Measurements from ENCODE around the gene NEB.
"Not testable (repeated sequence)": the region's sequence is repeated elsewhere in the genome, so short reads cannot be mapped to it uniquely, and the experiment has no call there.

The NEB gene

DNA sequence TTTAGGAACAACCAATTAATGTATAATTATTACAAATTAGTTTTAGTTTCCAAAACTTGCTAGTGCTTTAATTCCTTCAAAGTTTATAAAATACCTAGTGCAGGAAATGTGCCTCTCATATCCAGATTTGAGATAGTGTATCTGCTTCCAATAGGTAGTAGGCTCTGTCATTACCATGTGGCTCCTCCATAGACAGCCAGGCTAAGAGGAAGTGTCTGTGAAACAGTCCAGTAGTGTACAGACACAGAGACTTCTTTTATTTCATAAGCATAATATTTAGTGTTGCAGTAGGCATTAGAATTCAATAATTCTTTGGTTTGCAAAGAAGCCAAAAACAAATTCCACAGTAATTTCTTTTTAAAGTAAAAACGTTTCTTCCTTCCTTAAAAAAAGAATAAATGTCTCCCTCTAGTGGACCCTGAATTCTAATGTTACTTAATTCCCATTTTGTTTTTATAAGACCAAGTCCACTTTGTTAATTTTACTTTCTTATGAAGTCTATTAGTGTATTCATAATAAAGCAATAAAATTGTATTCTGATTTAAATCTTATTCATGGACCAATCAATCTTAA lies 101.2 kb downstream of the NEB start:
- DNase-seq, result peak; percentile 49
- in situ Hi-C loops (cut with HindIII; ENCODE audit: low pct_ligation_motif_present, low pct_unique_long_range_greater_than_20kb, low sequenced_read_pairs), result no loop called here

DNA sequence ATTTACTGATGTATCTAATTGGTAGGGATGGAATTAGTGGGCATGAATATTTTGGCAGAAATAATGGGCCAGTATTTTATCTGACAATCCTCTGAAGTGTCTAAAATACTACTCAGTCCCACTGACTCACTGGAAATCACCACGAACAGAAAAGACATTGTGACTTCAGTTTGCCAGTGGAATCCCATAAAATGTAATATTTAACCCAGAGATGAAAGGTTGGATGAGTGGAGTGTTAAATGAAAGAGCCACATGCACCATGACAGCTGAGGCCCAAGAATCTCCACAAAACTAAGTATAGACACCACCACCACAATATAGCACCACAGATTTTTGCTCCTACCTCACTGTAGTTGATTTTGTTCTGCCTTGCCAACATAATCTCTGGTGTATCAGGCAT lies 103.9 kb downstream of the NEB start:
- DNase-seq, result peak; percentile 87
- in situ Hi-C loops (cut with HindIII; ENCODE audit: low pct_ligation_motif_present, low pct_unique_long_range_greater_than_20kb, low sequenced_read_pairs), result no loop called here

DNA sequence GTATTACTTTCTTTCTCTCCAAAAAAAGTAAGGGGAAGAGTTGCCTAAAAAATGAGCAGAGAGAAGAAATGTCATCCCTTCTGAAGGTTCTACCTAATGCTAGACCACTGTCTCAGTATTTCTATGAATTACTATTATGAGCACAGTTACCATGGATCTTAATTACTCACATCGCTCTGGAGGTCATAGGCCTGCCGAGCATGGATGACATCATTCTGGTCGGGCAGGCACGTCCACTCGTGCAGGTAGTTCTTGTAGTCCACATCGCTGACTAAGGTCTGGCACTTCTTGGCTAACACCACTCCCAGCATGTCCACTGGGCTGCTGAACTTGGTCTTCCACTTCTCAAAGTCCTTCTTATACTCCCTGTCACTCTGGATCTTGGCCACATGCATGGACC lies 106.9 kb downstream of the NEB start:
- DNase-seq, result no peak
- in situ Hi-C loops (cut with HindIII; ENCODE audit: low pct_ligation_motif_present, low pct_unique_long_range_greater_than_20kb, low sequenced_read_pairs), result no loop called here

DNA sequence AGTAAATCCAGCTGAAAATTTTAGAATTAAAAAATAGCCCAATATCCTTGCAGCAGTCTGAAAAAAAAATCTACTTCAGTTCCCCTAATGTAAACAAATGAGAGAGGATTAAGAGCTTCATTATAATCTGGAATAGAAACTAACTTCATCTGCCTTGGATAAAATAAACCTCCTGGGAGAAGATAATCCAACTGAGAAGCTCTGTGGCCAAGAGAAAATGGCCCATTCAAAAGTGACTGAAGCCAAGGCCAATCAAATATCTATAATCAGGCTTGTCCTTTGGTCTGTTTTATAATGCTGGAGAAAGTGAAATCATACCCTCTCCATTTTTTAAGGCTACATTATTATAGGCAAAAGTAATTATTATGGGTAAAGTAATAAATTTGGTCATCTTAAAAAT lies 110.0 kb downstream of the NEB start:
- DNase-seq, result no peak
- in situ Hi-C loops (cut with HindIII; ENCODE audit: low pct_ligation_motif_present, low pct_unique_long_range_greater_than_20kb, low sequenced_read_pairs), result no loop called here

DNA sequence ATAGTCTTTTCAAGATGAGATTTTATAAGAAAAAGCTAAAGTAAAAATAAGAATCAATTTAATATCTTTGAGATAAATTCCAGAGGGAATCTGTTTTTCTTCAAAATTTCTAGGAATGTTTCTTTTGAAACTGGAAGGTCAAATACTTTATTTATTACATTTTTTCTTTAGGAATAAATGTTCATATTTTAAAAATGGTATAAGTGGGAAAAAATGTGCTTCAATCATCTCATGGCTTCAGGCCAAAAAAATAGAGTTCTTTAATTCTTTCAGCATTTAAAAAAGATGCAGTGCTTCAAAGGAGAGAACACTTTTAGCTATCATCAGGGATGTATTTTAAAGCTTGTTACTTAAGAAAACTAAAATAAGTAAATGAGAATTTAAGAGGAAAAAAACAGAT lies 110.6 kb downstream of the NEB start:
- in situ Hi-C loops (cut with HindIII; ENCODE audit: low pct_ligation_motif_present, low pct_unique_long_range_greater_than_20kb, low sequenced_read_pairs), result no loop called here
- no peak for DNase-seq

DNA sequence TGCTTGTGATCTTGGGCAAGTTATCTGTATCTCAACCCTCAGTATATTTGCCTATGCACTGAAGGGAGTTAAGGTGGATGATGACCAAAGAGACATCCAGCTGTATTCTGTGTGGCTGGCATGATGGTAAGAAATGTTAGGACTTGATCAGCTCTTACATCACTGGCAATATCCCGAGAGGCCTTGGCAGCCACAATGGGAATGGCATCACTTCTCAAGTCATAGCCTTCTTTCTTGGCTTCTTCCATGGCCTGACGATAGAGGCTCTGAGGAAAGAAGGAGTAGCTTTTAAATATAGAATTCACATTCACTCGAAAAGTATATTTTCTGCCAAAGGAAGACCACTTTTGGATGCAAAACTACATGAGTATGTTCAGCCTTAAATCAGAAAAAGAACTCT lies 113.5 kb downstream of the NEB start:
- DNase-seq, result no peak
- in situ Hi-C loops (cut with HindIII; ENCODE audit: low pct_ligation_motif_present, low pct_unique_long_range_greater_than_20kb, low sequenced_read_pairs), result no loop called here

DNA sequence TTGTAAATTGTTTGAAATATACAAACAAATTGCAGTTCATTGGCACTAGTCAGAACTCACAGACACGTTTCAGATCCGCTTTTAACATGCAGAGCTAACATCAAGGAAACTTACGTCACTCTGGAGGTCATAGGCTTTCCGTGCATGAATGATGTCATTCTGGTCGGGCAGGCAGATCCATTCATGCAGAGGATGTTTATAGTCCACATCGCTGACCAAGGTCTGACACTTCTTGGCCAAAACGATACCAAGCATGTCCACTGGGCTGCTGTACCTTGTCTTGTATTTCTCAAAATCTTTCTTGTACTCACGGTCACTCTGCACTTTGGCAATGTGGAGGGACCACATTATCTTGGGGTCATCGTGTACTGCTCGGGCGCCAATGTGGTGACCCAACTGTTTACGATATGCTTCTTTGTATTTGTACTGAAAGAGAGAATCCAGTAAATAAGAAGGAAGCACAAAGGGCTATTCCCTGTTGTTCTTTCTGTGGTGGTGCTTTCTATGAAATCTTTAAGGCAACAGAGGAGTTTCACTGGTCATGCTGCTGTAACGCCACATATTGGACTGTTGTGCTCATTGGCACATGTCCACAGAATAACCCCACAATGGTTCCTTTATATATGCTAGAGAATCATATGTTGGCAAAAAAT lies 114.8 kb downstream of the NEB start:
- in situ Hi-C loops (cut with HindIII; ENCODE audit: low pct_ligation_motif_present, low pct_unique_long_range_greater_than_20kb, low sequenced_read_pairs), result no loop called here
- DNase-seq, result peak; percentile 96

DNA sequence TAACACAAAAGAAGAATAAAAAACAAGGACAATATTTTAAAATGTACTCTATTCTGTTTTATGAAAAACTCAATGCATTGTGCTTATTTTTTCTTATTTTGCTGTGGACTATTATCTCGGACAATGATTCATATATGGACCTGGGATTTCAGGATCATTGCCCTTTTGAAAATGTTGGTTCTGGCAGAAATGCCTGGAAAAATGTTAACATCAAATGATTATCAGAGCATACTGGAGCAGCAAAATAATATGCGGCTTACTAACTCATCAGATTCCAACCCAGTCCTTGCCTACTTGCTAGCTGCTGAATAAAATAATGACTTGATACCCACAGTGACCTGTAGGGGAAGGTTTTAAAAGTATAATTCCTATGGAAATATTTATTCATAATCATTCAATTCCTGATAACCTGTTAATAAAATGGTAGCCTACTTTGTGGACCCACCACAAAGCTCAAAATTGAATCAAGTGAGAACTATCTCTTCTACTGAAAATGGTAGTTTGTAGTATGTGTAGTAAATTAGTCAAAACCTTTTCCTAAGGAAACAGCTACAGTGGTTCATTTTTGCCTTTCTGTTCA lies 117.4 kb downstream of the NEB start:
- in situ Hi-C loops (cut with HindIII; ENCODE audit: low pct_ligation_motif_present, low pct_unique_long_range_greater_than_20kb, low sequenced_read_pairs), result no loop called here
- peak; percentile 13 for DNase-seq

DNA sequence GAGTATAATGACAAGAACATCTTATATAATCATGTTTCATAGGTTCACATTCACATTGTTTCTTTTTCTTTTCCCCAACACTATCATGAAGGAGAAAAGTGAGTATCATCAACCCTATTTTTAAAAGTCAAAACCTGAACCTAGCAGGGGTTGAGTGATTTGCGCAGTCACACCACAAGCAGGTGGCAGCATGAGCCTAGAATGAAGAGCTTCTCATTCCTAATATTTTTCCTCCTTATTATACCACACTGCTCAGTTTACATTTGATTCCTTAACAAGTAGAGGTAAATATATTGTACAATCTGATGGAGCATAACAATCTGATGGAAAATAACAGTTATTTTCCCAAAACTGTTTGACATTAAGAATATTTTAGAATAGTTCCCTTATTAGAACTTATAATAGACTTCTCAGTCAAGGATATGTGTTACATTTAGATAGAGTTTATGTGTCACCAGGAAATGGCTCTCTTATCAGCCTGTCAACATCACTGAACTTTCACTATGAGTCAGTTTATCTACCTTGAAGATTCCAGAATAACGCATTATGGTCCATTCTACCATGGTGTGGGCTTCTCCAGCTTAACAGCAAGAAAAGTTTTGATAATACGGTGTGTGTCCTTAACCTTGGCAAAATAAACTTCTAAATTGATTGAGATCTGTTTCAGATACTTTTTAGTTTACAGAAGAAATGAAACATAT lies 119.5 kb downstream of the NEB start:
- no peak for DNase-seq
- in situ Hi-C loops (cut with HindIII; ENCODE audit: low pct_ligation_motif_present, low pct_unique_long_range_greater_than_20kb, low sequenced_read_pairs), result no loop called here

DNA sequence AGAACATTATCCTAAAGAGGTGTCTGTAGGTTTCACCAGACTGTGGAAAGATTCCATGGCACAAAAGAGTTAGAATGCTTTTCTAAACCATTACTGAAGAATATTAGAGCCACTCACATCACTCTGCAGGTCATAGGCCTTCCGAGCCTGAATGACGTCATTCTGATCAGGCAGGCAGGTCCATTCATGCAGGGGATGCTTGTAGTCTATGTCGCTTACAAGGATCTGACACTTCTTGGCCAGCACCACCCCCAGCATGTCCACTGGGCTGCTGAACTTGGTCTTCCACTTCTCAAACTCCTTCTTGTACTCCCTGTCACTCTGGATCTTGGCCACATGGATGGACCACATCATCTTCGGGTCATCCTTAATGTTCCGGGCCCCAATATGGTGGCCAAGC lies 120.1 kb downstream of the NEB start:
- DNase-seq, result no peak
- in situ Hi-C loops (cut with HindIII; ENCODE audit: low pct_ligation_motif_present, low pct_unique_long_range_greater_than_20kb, low sequenced_read_pairs), result no loop called here

DNA sequence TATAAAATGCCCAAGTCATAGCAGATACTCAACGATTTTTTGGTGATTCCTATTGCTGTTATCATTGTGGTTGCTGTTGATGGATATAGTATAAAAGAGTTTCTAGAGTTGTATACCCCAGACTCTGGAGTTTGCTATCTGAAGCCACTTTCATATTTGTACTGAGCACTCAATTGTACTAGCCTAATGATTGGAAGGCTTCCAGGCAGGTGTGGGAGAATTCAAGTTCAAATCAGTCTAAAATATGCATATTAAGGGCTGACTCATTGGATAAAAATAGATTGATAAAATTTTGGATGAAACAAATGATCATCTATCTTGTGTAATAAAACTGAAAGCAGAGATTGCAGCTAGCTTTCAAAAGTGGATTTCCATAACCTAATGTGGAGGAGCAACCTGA lies 122.9 kb downstream of the NEB start:
- in situ Hi-C loops (cut with HindIII; ENCODE audit: low pct_ligation_motif_present, low pct_unique_long_range_greater_than_20kb, low sequenced_read_pairs), result no loop called here
- no peak for DNase-seq

DNA sequence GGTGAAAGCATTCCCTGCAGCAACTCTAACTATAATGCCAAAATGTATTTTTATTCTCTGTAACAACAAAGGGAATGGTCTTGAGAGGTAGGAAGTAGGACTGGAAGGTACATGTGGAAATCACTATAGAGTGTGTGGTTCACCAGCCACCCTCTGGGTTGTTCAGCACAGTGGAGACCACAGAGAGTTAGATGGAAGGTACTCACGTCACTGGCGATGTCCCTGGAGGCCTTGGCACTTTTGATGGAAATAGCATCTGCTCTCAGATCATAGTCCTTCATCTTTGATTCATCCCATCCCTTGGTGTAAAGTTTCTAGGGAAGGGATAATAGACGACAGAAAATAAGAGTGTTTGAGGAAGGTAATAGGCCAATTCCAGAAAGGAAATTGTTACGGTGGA lies 124.0 kb downstream of the NEB start:
- no peak for DNase-seq
- in situ Hi-C loops (cut with HindIII; ENCODE audit: low pct_ligation_motif_present, low pct_unique_long_range_greater_than_20kb, low sequenced_read_pairs), result no loop called here

DNA sequence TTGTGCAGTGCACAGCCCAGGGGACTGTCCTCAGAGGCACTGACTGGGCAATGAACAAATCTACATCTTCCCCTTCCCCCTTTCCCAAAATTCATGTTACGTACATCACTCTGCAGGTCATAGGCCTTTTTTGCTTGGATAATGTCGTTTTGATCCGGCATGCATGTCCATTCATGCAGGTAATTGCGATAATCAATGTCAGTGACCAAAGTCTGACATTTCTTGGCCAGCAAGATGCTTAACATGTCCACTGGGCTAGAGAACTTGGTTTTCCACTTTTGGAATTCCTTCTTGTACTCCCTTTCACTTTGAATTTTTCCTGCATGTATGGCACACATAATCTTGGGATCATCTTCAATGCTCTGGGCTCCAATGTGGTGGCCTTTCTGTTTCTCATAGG lies 124.6 kb downstream of the NEB start:
- DNase-seq, result no peak
- in situ Hi-C loops (cut with HindIII; ENCODE audit: low pct_ligation_motif_present, low pct_unique_long_range_greater_than_20kb, low sequenced_read_pairs), result no loop called here

DNA sequence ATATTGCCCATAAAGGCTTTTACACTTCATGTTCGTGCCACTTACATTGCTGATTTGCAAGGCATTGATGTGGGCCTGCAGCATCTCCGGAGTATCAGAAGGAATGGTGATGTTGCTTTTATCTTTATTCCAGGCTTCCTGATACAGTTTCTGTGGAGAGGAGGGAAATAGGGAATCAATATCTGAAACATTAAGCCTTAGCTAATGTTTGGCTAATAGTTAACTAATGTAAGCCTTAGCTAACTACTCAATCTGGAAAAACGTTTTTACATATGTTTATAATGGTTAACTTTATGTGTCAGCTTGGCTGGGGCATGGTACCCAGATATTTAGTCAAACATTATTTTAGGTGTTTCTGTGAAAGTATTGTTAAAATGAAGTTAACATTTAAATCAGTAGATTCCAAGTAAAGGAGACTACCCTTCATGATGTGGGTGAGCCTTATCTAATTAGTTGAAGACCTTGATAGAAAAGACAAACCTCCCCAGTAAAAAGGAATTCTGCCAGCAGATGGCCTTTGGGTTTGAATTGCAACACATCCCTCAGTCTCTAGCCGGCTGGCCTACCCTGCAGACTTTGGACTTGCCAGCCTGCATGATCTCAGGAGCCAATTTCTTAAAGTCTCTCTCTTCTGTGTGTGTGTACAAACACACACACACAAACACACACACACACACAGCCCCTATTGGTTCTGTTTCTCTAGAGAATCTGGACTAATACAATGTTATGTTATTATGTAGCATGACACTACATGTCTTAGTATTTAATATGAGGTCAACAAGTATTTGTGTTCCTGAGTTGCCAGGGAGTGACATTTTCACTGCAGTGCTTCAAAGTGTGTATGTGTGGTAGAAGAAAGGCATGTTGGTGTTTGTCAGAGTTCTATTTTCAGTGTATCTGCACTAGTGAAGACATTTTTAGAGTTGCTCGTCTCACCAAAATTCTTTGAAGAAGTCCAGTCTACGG lies 126.5 kb downstream of the NEB start:
- DNase-seq; in situ Hi-C loops (cut with HindIII; ENCODE audit: low pct_ligation_motif_present, low pct_unique_long_range_greater_than_20kb, low sequenced_read_pairs): not testable (repeated sequence)

DNA sequence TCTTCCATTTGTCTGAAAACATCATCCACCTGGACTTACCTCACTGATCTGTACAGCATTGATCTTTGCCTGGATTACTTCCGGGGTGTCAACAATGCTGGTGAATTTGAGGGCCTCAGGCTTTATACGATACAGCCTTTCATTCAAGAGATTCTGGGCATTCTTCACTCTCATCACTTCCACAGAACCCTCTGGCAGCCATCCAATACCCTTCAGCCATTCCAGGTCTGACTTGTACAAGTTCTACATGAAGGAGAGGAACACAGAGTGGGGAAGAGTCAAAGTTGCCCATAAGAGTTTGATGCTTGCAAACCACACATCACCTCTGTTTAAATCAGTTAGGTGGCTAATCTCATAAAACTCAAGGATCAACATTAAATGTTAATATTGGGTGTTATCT lies 130.7 kb downstream of the NEB start:
- in situ Hi-C loops (cut with HindIII; ENCODE audit: low pct_ligation_motif_present, low pct_unique_long_range_greater_than_20kb, low sequenced_read_pairs); DNase-seq: not testable (repeated sequence)

DNA sequence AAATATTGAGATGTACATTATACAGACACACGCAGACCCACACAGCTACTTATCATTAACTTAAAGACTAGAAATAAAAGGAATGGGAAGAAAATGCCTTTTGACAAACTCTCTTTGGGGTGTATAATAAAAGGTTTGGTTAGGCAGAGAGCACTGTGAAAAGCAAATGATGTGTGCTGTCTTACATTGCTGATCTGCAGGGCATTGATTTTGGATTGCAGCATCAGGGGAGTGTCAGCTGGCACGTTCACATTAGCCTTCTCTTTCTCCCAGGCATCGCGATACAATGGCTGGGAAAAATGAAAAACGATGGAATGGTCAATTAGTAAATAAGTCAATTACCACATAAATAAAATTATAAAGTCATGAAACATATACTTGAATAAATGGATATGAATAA lies 131.9 kb downstream of the NEB start:
- in situ Hi-C loops (cut with HindIII; ENCODE audit: low pct_ligation_motif_present, low pct_unique_long_range_greater_than_20kb, low sequenced_read_pairs); DNase-seq: not testable (repeated sequence)

DNA sequence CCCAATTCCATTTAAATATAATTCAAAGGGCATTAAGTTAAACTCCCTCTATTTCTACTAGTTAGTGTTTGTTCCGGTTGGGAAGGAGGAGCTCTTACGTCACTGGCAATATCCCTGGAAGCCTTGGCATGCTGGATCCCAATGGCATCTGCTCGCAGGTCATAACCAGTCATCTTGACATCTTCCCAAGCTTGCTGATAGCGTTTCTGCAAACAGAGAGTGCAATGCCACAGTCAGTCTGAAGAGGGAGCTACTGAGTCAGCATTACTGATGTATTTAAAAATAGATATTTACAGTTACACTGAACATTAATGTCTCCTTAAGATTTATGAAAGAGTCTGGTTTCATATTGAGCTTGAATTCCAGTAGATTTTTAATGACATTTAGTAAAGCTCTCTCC lies 132.5 kb downstream of the NEB start:
- in situ Hi-C loops (cut with HindIII; ENCODE audit: low pct_ligation_motif_present, low pct_unique_long_range_greater_than_20kb, low sequenced_read_pairs), result not testable (repeated sequence)

DNA sequence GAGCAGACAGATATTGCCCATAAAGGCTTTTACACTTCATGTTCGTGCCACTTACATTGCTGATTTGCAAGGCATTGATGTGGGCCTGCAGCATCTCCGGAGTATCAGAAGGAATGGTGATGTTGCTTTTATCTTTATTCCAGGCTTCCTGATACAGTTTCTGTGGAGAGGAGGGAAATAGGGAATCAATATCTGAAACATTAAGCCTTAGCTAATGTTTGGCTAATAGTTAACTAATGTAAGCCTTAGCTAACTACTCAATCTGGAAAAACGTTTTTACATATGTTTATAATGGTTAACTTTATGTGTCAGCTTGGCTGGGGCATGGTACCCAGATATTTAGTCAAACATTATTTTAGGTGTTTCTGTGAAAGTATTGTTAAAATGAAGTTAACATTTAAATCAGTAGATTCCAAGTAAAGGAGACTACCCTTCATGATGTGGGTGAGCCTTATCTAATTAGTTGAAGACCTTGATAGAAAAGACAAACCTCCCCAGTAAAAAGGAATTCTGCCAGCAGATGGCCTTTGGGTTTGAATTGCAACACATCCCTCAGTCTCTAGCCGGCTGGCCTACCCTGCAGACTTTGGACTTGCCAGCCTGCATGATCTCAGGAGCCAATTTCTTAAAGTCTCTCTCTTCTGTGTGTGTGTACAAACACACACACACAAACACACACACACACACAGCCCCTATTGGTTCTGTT lies 137.2 kb downstream of the NEB start:
- DNase-seq; in situ Hi-C loops (cut with HindIII; ENCODE audit: low pct_ligation_motif_present, low pct_unique_long_range_greater_than_20kb, low sequenced_read_pairs): not testable (repeated sequence)

More for the DNA sequence above, 132.5 kb downstream of the NEB start:
- DNase-seq, result not testable (repeated sequence)
